ENCODE results near the gene UFD1. TPM values are rescaled to one million over a fixed set of nuclear protein-coding genes. Genes with fewer than 3 reads are reported as not detected.

UFD1 gene
- total and polyA plus RNA-seq, 9 of the 15 experiments (the other 6 are each of a cell fraction or from before 2014, with no cell fraction given) = 238 to 645 (median 363) TPM

DNA sequence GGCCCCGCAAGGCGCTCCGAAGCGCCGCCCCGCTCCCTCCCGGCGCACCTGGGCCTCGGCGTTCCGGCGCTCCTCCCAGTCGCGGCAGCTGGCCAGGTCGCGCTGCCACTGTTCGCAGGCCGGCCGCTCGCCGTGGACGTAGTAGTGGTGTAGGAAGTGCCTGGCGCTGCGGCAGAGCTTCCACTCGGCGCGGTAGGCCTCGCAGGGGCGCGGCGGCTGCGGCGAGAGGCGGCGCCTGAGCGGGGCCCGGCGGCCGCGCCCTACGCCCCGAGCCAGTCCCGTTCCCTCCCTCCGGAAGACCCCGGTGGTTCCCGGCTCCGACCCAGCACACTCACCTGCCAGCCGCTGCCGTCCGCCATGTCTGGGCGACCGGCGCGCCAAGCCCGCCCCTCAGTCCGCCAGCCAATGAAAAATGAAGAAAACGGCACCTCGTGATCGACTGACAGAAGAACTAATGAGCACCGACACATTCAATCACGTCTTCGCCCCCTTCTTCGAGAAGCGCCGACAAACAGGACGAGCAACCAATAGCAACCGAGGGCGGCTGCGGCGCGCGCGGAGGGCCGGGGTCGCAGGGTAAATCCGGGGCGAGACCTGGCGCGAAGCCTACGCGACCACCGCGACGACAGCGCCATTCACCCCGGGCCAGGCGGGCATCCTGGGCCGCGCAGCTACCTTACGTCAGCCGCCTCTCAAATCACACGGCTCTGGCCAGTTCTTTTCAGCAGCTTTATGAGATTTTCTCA lies 31.5 kb downstream of the UFD1 start, which contains the start of gene C22orf39 (continued):
- TF ChIP-seq NCOA1 (IDR thresholded peaks at IDR 0.05; ENCODE audit: low read depth) (no peak), ZNF311 (CRISPR knock-in tag; IDR thresholded peaks at IDR 0.05) (no peak), TAF15 (IDR thresholded peaks at IDR 0.05; ENCODE audit: low read depth, low read length) (no peak), PML (IDR thresholded peaks at IDR 0.05; ENCODE audit: low read length) (peak; percentile 79; the same call in 1 of the 2 replicates), ZNF717 (CRISPR knock-in tag; IDR thresholded peaks at IDR 0.05) (no peak), TAF7 (tag; IDR thresholded peaks at IDR 0.05) (peak; percentile 81), ATF6 (CRISPR knock-in tag; IDR thresholded peaks at IDR 0.05) (no peak), SREBF2 (CRISPR knock-in tag; IDR thresholded peaks at IDR 0.05) (no peak), ARHGAP35 (IDR thresholded peaks at IDR 0.05; ENCODE audit: partially characterized antibody) (no peak), CBX3 (IDR thresholded peaks at IDR 0.05; ENCODE audit: borderline replicate concordance in 1 of 2, low read length in 2 of 2) (no peak), CHAMP1 (IDR thresholded peaks at IDR 0.05) (no peak), PBX2 (CRISPR knock-in tag; IDR thresholded peaks at IDR 0.05; ENCODE audit: low read depth) (peak; percentile 93), PBX2 (tag; conservative IDR thresholded peaks at IDR 0.05; ENCODE audit: low read depth) (peak; percentile 100), XRCC3 (IDR thresholded peaks at IDR 0.05) (no peak), JUNB (CRISPR knock-in tag; conservative IDR thresholded peaks at IDR 0.05) (no peak), STAG1 (CRISPR knock-in tag; IDR thresholded peaks at IDR 0.05; ENCODE audit: borderline replicate concordance) (no peak), GTF2F1 (IDR thresholded peaks at IDR 0.05; ENCODE audit: low read depth, low read length) (peak; percentile 79), ZNF408 (CRISPR knock-in tag; IDR thresholded peaks at IDR 0.05; ENCODE audit: low read depth) (no peak), XRCC4 (IDR thresholded peaks at IDR 0.05; ENCODE audit: extremely low read depth, insufficient read depth, insufficient read length) (no peak)
- TF ChIP-seq, protein P1, sequence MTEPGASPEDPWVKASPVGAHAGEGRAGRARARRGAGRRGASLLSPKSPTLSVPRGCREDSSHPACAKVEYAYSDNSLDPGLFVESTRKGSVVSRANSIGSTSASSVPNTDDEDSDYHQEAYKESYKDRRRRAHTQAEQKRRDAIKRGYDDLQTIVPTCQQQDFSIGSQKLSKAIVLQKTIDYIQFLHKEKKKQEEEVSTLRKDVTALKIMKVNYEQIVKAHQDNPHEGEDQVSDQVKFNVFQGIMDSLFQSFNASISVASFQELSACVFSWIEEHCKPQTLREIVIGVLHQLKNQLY (CRISPR knock-in tag; conservative IDR thresholded peaks at IDR 0.05) = 0 out of 4 replicates have a peak, but pooled peaks of 1 of the 2 experiments have one; percentile 11
